Epithelial cell of umbilical artery (primary cell): ENCODE data around the gene RNASE9. TPM values are rescaled to one million over a fixed set of nuclear protein-coding genes. Genes with fewer than 3 reads are reported as not detected.

ENCODE experiments used
- total RNA-seq: library from RNA; depleted of rRNA; stranded (reverse); fragments of >200 nt; gene quantifications from 2 replicates; pipeline ENCODE4 v1.2.3, GENCODE V29; 2014

RNASE9 gene
- not detected in 2 replicates for total RNA-seq

DNA sequence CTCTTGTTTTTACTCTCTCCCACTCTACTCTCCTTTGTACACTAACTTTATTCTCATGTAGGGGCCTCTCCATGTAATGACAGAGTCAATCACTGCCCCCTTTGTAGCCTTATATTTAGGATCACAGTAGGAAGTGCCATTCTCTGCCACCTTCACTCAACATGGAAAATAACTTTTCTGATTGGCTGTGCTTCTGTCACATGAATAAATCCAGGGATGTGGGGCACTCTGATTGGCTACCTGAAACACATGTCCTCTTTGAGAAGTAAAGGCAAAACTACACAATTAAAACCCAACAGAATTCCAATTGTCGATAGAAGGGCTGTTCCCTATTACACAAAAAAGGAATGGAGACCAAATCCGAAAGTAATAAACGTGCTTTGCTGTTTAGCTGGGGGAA, at the start of gene RNASE9:
Gene RNASE9 (minus strand): TSS at position 87 of the 400 bp plus-strand sequence.

DNA sequence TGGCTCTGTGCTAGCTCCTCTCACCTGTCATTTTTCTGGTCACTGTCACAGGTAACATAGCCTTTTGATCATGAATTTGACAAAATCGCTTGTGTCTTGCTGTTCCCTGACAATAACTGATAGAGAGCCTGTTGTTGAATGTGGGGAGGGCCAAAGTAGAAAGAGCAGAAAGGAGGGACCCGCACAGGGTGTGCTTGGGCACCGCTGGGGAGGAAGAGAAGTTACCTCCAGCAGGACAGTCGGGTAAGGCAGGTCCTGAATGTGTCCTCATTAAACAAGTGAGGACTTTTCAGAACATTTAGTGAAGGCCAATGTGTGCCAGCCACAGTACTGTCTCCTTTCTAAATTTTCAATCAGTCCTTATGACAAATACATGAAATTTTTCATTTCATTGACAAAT, 30.4 kb upstream of the RNASE9 start, which contains the start of gene RNASE12:
Gene RNASE12 (minus strand): TSS at position 142 of the 400 bp plus-strand sequence. CDS start 653 bp downstream, outside the sequence.

DNA sequence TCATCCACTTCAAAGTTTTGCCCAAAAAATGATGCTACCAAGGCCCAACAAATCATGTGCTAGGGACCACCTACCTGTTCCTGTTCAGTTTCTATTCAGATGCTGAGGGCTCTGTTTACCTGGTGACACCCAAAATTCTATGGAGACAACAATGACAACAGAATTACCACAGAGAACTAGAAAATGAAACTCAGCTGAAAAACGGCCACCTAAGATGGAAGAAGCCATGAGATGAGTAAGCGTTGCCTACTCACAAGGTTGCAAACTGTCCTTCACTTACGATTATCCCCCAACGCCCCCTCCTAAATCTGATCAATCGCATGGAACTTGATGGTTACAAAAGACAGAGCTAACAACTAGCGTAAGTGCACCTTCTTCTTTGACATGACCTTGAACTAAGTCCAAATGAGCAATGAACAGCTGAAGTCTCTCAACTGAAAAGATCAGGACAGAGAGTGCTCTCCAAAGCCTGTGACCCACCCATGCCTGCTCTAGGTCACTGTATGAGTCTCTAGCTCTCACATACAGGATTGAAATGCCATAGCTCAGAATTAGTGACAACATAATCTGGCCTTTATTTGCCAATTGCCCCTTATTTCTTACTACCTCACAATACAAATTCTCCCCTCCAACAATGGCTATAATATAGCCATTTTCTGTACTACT, 26.8 kb upstream of the RNASE9 start, which contains the start of gene RNASE11:
Gene RNASE11 (minus strand): TSS at position 513 of the 666 bp plus-strand sequence.

Other genes with a start within 250 kb of the RNASE9 start
- 36.2 and 50.7 TPM in 2 replicates for gene CCNB1IP1, start 227.8 kb downstream of the RNASE9 start, total RNA-seq
- 8.8 and 10.5 TPM in 2 replicates for gene PARP2, start 217.4 kb downstream of the RNASE9 start, total RNA-seq
- gene TEP1, start 147.5 kb downstream of the RNASE9 start, total RNA-seq = 12.3 and 18.2 TPM in 2 replicates
- gene KLHL33, start 124.9 kb downstream of the RNASE9 start, total RNA-seq = not detected in 2 replicates
- gene OSGEP, start 106.2 kb downstream of the RNASE9 start, total RNA-seq = 44.8 and 46.2 TPM in 2 replicates
- gene APEX1, start 105.8 kb downstream of the RNASE9 start, total RNA-seq = 104 and 113 TPM in 2 replicates
- gene PIP4P1, start 99.6 kb downstream of the RNASE9 start, total RNA-seq = 18.8 and 21.9 TPM in 2 replicates
- 248 and 374 TPM in 2 replicates for gene PNP, start 91.6 kb downstream of the RNASE9 start, total RNA-seq
- gene RNASE10, start 55.5 kb downstream of the RNASE9 start, total RNA-seq = 0.32 TPM in 1 of 2 replicates, not detected in the other
- gene RNASE11, start 27.0 kb upstream of the RNASE9 start, total RNA-seq = not detected in 2 replicates
- not detected in 2 replicates for gene RNASE12, start 30.3 kb upstream of the RNASE9 start, total RNA-seq
- not detected in 2 replicates for gene OR6S1, start 80.6 kb upstream of the RNASE9 start, total RNA-seq
- gene RNASE4, start 123.5 kb upstream of the RNASE9 start, total RNA-seq = 4.1 and 6.8 TPM in 2 replicates
- gene ANG, start 127.7 kb upstream of the RNASE9 start, total RNA-seq = 3.6 and 5.5 TPM in 2 replicates
- gene EDDM3A, start 184.8 kb upstream of the RNASE9 start, total RNA-seq = not detected in 2 replicates
- not detected in 2 replicates for gene EDDM3B, start 207.4 kb upstream of the RNASE9 start, total RNA-seq
- under 0.01 and 0.61 TPM in 2 replicates for gene RNASE6, start 220.2 kb upstream of the RNASE9 start, total RNA-seq
- 33.5 and 51.7 TPM in 2 replicates for gene RNASE1, start 241.8 kb upstream of the RNASE9 start, total RNA-seq